ENCODE data around the gene GBP6.
"Not testable (repeated sequence)": the region's sequence is repeated elsewhere in the genome, so short reads cannot be mapped to it uniquely, and the experiment has no call there.

GBP6 gene, protein sequence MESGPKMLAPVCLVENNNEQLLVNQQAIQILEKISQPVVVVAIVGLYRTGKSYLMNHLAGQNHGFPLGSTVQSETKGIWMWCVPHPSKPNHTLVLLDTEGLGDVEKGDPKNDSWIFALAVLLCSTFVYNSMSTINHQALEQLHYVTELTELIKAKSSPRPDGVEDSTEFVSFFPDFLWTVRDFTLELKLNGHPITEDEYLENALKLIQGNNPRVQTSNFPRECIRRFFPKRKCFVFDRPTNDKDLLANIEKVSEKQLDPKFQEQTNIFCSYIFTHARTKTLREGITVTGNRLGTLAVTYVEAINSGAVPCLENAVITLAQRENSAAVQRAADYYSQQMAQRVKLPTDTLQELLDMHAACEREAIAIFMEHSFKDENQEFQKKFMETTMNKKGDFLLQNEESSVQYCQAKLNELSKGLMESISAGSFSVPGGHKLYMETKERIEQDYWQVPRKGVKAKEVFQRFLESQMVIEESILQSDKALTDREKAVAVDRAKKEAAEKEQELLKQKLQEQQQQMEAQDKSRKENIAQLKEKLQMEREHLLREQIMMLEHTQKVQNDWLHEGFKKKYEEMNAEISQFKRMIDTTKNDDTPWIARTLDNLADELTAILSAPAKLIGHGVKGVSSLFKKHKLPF

DNA sequence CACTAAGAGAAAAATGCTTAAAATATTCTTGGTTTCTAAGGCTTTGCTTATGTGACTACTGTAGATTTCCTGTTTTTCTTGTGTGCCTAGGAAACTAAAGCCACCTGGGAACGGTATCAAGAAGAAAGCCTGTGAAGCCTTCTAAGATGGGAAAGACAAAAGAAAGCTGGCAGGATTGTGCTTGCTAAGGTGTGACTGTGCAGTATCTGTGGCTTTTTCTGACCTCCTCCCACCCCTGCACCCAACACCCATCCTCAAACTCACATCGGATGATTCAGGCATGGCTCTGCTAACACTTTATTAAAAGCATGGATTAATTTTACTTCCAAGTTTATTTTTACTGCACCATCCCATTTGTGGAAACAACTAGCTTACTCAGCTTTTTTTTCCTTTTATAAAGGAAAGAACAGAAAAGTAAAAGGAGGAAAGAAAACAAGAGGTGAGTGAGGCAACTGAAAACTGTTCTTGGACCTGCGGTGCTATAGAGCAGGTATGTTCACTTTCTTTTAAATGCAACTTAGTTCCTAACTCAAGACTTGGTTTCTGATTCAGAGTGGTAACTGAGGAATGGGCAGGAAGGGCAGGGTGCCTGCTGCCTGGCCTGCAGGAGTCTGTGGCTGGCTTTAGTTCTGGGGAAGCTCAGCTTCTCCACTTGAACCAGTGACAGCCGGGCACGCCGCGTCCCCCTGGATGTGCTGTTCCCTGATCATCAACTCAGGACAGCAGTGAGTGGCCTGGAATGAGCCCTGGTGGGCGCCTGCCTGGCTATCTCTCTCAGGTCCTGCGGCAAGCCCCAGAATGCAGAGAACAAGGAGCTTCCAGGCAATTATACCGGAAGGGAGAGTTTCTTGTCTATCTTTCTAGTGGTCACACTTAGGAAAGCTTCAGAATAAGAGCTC, at the start of gene GBP6:
Gene GBP6 (plus strand): TSS at position 422 of the 899 bp plus-strand sequence. CDS start 4,493 bp downstream, outside the sequence.
- DNase-seq (ENCODE audit: low spot score), result no peak

DNA sequence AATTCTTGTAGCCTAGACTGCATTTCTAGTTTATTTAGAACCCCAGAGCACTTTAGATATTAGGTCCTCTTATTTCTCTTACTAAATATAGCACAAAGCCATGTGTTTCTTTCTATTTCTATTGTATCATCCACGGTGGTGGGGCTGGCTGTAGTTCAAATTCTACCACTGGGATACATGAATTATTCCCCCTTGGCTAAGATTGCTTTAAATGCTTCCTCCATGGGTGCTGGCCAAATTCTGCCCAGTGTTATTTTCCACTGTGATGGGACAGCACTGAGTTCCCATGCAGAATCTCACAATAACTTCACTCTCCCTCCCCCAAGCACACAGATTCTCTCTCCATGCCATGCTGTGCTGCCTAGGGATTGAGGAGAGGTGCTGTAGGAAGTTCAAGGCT, 41.5 kb upstream of the GBP6 start:
- DNase-seq (ENCODE audit: low spot score), result no peak

DNA sequence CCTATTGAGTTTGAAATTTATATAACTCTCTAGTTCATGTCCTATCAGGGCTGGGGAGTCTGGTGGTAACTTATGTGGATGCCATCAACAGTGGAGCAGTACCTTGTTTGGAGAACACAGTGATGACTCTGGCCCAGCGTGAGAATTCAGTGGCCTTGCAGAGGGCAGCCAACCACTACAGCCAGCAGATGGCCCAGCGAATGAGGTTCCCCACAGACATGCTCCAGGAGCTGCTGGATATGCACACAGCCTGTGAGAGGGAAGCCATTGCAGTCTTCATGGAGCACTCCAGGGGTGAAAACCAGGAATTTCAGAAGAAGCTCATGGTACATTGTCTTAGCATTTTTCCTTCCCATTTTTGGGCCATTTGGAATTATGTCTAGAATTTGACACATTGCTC, 32.0 kb upstream of the GBP6 start:
- DNase-seq (ENCODE audit: low spot score), result no peak

DNA sequence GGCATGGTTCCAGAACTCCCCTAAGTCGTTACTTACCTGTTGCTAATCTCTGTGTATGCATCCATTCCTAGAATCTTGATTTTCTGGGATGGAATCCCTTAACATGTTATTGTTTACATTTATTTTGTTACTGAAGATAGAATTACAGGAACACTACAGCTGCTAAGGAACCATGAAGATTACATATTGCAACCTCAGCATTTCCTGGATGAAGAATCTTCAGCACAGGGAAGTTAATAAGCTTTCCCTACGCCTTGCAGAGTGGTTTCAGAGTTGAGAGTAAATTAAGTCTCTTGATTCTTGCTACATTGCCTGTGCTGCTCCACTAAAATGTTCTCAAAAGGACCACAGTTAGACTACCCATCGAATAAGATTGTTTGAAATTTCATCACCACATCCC, 31.4 kb upstream of the GBP6 start:
- DNase-seq (ENCODE audit: low spot score), result no peak

DNA sequence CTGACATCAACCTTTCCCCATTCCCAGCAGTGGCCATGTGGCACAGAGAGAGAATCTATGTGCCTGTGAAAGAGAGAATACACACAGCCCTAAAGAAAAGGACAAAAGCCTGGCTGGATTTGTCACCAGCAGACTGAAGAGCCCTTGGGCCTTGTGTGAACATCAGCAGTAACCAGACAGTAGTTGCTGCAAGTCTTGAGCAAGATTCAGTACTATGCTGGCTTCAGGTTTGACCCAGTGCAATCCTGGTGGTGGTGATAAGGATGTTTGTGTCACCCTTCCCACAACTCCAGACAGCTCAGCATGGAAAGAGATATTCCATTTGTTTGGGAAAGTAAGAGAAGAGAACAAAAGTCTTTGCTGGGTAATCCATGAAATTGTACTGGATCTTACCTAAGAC, 28.4 kb upstream of the GBP6 start:
- no peak for DNase-seq (ENCODE audit: low spot score)

DNA sequence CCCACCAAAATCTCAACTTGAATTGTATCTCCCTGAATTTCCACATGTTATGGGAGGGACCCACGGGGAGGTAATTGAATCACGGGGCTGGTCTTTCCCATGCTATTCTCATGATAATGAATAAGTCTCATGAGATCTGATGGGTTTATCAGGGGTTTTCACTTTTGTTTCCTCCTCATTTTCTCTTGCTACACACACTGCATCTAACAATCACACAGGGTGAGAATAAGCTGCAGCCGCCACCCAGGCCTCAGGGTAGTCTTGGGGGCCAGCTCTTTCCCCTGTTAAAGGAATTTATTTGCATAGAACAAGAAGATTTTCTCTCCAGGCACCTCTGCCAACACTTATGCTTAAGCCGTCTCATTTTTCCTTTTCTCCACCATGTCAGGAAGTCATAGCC, 26.0 kb upstream of the GBP6 start:
- no peak for DNase-seq (ENCODE audit: low spot score)

DNA sequence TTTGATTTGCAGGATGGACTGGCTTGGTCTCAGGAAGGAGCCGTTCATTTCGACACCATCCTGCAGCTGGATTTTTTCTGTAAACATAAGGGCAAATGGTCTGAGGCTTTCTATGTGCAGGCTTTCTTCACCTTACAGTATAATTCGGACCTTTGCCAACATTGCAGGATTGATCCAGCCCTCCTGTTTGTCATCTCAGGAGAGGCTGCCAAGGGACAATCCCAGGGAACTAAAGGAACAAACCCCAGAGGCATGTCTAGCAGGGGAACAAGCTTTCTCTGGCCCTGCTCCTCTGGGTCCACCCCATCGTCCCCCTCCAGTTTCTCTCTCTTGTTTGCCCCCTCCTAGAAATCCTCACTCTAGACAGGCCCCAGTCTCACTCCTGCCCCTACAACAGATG, 24.8 kb upstream of the GBP6 start:
- no peak for DNase-seq (ENCODE audit: low spot score)

DNA sequence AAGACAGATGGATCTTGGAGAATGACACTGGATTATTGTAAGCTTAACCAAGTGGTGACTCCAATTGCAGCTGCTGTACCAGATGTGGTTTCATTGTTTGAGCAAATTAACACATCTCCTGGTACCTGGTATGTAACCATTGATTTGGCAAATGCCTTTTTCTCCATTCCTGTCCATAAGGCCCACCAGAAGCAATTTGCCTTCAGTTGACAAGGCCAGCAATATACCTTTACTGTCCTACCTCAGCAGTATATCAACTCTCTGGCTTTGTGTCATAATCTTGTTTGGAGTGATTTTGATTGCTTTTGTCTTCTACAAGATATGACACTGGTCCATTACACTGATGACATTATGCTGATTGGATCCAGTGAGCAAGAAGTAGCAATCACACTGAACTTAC, 18.4 kb upstream of the GBP6 start:
- DNase-seq (ENCODE audit: low spot score), result not testable (repeated sequence)

DNA sequence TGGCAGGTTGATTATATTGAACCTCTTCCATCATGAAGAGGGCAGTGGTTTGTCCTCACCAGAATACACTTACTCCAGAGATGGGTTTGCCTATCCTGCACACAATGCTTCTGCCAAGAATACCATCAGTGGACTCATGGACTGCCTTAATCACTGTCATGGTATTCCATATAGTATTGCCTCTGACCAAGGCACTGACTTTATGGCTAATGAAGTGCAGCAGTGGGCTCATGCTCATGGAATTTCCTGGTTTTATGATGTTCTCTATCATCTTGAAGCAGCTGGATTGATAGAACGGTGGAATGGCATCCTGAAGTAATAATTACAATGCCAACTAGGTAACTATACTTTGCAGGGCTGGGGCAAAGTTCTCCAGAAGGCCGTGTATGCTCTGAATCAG, 16.6 kb upstream of the GBP6 start:
- no peak for DNase-seq (ENCODE audit: low spot score)

DNA sequence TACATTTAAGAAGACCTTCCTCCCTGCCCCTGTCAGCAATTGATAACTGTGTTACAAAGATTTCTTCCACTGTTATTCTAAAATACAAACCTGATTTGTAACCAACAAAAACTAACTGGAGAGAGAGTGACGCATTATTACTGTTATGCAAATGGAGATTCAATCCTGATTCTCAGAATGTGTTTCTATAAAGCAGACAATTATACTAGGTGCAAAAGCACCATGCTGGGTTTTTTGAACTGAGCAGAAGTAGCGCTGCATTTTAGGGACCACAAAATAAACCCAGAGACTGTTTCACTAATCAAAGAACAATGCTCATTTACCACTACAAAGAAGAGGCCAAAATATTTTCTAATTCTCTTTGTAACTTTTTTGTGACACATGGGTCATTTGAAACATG, 13.6 kb upstream of the GBP6 start:
- no peak for DNase-seq (ENCODE audit: low spot score)

DNA sequence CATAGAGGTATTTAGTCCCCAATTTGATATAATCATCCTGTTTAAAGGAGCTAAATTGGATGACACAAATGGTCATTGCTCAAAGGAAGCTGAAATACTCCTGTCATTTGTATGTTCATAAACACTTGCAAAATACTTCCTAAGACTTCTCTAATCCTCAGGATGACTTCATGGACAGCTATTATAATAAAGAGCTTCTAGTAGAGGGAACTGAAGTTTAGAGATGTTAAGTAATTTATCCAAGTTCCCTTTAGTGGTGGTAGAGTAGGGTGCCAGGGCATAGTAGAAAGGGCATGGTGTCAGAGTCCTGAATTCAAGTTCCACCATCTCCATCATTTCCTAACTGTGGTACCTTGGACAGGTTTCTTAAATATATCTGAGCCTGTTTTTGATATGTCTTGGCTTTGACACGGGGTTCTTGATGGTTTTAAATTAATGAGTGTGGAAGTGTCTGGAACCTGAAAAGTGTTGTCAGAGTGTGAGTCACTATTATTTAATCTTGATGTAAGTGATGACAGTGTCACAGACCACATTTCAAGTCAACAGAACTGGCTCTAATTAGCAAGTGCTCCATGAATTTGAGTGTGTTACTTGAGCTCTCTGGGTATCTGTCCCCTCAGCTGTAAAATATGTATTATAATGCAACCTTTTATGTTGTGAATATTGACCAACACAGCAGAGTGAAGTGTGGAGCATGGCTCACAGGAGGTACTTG, 12.1 kb upstream of the GBP6 start:
- no peak for DNase-seq (ENCODE audit: low spot score)

DNA sequence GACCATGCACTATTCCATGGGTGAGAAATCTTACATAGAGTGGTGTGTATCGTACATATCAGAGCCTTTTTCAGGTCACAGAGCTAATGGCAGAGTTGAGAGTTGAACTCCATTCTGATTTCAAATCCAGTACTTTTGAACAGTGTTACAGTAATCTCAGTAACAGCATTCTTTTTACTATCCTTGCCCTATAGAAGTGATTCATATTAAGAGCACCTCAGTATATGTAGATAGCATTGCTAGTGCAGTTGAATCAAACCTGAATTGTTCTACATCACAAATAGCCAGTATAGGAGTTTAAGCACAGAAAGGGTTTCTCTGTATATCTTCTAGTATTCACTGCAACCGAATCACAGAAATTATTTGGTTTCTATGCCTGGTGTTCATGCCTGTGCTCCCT, 11.4 kb upstream of the GBP6 start:
- DNase-seq (ENCODE audit: low spot score), result no peak

DNA sequence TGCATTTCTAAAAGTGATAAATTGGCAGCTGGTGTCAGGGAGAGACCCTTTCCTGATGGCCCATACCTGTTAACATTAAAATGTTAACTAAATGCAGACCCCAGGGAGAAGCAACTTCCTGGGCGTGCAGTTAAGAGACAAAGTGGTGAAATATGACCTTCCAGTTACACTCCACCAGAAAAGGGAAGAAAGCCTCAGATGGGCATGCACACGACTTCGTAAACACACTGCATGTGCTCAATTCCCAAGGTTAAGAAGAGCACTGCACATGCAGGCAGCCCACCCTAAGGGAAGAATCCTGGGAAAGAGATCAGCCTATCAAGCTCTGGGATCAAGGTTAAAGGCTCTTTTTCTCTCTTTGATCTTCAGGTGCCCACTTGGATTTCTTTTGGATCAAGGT, 9.7 kb upstream of the GBP6 start:
- no peak for DNase-seq (ENCODE audit: low spot score)

DNA sequence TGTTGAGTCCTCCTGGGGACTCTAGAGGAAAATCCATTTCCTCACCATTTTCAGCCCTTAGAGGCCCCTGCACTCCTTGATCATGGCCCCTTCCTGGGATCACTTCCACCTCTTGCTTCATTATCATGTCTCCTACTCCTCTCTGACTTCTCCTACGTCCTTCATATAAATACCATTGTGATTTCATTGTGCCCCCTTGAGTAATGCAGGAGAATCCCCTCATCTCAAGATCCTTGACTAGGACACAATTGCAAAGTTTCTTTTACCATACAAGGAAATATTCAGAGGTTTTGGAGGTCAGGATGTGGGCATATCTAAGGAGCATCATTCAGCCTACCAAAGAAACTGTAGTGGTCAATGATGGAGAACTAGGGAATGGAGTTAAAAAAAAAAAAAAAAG, 8.8 kb upstream of the GBP6 start:
- DNase-seq (ENCODE audit: low spot score), result no peak

DNA sequence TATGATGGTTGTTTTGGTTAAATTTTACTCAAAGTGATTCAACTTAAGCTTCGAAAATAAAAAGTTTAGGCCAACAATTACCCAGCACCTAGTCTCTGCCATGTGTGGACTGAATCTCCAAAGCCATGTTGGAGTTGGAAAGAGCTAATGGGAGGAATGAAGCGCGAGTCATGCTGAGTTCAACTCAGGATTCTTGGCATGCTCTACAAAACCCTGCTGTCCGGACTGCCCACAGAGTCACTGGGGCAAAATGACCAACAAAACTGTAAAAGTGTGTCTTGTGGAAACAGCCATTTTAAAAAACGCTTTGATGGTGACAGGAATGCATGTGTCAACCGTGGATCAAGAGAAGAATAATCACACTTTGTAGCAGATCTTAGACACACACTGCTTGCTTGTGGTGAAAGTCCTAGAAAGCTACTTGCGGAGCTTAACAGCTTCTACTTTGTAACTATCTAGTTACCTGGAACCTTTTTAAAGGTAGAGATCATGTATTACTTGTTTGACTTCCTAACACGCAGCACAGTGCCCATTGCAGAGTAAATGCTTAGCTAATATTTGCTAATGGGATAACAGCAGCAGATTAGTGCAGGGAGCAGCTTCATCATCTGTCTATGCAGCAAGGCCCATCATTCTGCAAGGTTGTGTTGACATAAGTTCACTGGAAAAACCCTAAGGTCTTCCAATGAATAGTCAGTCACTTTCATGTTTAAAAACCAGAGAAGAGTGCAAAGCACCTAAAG, 7.0 kb upstream of the GBP6 start:
- no peak for DNase-seq (ENCODE audit: low spot score)

DNA sequence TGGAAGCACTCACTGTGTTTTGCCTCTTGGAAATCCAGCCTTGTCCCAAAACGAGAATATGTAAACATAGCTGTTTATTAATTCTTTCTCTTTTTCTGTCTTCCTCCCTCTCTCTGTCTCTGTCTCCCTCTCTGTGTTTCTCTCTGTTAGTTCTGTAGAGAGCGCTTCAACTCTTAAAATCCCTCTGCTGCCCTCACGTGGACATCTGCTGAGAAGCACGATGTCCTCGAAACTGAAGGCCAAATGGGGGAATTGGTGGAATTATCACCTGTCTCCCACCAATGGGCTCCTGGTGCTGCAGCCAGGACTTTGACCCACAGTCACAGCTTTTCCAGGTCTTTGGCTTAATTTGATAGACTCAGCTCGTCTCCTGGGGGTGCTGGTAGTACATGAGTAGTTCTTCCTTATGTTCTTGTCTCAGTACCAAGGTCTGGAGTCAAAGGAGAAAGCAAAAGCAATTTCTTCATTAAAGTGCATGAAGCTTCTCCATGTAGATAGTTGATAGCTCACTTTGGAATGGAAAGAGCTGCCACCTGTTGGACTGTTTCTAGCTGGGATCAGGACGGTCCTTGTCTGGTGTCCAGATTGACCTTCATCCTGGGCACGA, 5.5 kb upstream of the GBP6 start:
- peak; percentile 25 for DNase-seq (ENCODE audit: low spot score)

DNA sequence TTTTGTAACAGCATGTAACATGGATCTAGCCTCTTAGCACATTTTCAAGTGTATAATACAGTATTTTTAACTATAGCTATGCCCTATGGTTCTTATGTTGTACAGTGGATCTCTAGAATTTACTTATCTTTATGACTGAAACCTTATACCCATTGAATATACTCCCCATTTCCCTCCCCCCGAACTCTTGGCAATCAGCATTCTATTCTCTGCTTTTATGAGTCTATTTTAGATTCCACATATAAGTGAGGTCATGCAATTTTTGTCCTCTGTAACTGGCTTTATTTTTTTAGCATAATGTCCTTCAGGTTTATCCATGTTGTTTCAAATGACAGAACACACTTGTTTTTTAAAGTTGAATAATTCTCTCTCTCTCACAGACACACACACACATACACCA, 3.1 kb upstream of the GBP6 start:
- no peak for DNase-seq (ENCODE audit: low spot score)

DNA sequence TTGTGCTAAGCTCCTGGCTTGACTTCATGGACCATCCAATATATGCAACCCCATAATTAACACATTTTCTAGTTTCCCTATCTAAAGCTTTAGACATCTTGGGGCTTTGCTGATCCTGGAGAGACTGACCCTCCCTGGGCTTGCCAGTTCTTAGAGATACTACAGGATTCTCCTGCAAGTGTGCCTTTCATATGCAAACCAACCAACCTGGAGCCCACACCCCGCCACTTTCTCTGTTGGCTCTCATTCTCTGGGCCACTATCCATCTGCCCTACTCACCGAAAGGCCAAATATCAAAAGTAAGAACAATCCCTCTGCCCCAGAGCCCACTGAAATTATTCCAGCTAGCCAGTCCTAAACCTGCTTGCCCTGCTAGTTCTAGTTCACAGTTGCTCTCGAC, 2.2 kb upstream of the GBP6 start:
- no peak for DNase-seq (ENCODE audit: low spot score)

DNA sequence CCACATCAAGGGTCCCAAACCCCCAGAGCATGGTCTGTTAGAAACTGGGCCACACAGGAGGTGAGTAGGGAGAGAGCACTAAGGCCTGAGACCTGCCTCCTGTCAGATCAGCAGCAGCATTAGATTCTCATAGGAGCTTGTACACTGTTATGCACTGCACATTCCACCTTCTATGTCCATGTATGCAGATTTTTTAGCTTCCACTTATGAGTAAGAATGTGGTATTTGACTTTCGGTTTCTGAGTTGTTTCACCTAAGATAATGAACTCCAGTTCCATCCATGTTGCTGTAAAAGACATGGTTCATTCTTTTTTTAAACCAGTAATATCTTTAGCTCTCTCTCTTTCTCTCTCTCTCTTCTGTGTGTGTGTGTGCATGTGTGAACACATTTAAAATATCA, 663 bp upstream of the GBP6 start:
- no peak for DNase-seq (ENCODE audit: low spot score)

DNA sequence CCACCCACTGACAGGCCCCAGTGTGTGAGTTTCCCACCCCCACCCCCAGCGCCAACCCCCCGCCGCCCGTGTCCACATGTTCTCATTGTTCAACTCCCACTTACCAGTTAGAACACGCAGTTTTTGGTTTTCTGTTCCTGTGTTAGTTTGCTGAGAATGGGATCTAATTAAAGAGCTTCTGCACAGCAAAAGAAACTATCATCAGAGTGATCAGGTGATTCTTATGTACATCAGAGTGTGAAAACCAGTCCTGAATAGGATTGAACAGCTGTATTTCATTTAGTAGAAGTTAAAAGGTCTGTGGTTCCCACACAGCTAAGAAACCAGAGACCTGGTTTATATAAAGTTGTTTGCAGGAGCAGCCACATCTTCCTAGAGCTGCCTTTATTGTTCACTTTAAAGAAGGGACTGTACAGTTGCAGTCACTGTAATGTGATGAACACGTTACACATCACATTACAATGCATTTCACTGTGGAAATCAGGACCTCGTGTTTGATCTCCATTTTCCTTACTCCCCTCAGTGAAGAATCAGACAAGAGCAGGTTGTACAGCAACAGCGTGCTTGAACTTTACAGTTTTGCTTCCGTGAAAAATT, 1.2 kb downstream of the GBP6 start:
- DNase-seq (ENCODE audit: low spot score), result no peak

DNA sequence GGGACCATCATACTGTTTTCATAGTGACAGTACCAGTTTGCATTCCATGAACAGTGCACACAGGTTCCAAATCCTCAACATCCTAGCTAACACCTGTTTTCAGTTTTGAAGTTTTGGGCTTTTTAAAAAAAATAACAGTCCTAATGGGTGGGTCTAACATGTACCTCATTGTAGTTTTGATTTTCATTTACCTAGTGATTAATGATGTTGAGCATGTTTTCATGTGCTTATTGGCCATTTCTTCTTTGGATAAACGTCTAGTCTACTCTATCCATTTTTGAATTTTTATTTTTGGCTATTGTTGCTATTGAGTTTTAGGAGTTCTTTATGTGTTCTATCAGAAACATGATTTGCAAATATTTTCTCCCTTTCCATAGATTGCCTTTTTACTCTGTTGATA, 3.4 kb downstream of the GBP6 start:
- no peak for DNase-seq (ENCODE audit: low spot score)

All from hepatic stellate cell (primary cell).